ENCODE results near the gene TAL2.

- TF ChIP-seq EP300 (IDR thresholded peaks at IDR 0.05; ENCODE audit: borderline replicate concordance) (no peak), YY1 (IDR thresholded peaks at IDR 0.05; ENCODE audit: low read depth) (no peak), TEAD4 (IDR thresholded peaks at IDR 0.05) (no peak), TAF1 (IDR thresholded peaks at IDR 0.05; ENCODE audit: low read depth) (no peak), TCF12 (IDR thresholded peaks at IDR 0.05; ENCODE audit: low read depth) (no peak), CREB1 (IDR thresholded peaks at IDR 0.05; ENCODE audit: low read depth) (no peak), RAD21 (IDR thresholded peaks at IDR 0.05; ENCODE audit: low read depth) (no peak), NFIC (IDR thresholded peaks at IDR 0.05) (no peak), FOXM1 (IDR thresholded peaks at IDR 0.05; ENCODE audit: borderline replicate concordance, low read depth) (no peak), USF1 (IDR thresholded peaks at IDR 0.05) (no peak)
- TF ChIP-seq, protein P1, sequence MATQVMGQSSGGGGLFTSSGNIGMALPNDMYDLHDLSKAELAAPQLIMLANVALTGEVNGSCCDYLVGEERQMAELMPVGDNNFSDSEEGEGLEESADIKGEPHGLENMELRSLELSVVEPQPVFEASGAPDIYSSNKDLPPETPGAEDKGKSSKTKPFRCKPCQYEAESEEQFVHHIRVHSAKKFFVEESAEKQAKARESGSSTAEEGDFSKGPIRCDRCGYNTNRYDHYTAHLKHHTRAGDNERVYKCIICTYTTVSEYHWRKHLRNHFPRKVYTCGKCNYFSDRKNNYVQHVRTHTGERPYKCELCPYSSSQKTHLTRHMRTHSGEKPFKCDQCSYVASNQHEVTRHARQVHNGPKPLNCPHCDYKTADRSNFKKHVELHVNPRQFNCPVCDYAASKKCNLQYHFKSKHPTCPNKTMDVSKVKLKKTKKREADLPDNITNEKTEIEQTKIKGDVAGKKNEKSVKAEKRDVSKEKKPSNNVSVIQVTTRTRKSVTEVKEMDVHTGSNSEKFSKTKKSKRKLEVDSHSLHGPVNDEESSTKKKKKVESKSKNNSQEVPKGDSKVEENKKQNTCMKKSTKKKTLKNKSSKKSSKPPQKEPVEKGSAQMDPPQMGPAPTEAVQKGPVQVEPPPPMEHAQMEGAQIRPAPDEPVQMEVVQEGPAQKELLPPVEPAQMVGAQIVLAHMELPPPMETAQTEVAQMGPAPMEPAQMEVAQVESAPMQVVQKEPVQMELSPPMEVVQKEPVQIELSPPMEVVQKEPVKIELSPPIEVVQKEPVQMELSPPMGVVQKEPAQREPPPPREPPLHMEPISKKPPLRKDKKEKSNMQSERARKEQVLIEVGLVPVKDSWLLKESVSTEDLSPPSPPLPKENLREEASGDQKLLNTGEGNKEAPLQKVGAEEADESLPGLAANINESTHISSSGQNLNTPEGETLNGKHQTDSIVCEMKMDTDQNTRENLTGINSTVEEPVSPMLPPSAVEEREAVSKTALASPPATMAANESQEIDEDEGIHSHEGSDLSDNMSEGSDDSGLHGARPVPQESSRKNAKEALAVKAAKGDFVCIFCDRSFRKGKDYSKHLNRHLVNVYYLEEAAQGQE (IDR thresholded peaks at IDR 0.05; ENCODE audit: low read depth) = no peak
These were observed 14.5 kb upstream of the TAL2 start for GRCh38 chr9:105647595-105648349.

Data from Ishikawa (cell line).